BE2C (cell line): ENCODE measurements around the gene CDHR1.

Experiments
- DNase-seq: peaks from one replicate; pipeline ENCODE4 v3.0.0-alpha.2; 2020
- H3K27me3 ChIP-seq: fragments of 250-450 bp; sonication (Bioruptor Pico); 2 replicates; pipeline ENCODE4 v1.5.1; 2020; ENCODE audit warnings: mild to moderate bottlenecking
- H3K36me3 ChIP-seq: fragments of 250-450 bp; sonication (Bioruptor Pico); 2 replicates; pipeline ENCODE4 v1.5.1; 2020; ENCODE audit warnings: mild to moderate bottlenecking
- H3K4me1 ChIP-seq: fragments of 250-450 bp; sonication (Bioruptor Pico); 2 replicates; pipeline ENCODE4 v1.5.1; 2020
- H3K4me3 ChIP-seq: 2 replicates; pipeline ENCODE4 v1.5.1; 2011; ENCODE audit warnings: low read depth, low read length
- H3K9me3 ChIP-seq: fragments of 250-450 bp; sonication (Bioruptor Pico); 2 replicates; pipeline ENCODE4 v1.5.1; 2020
- TF ChIP-seq, protein P1 (sequence below): IDR thresholded peaks from 2 replicates; pipeline ENCODE4 v1.5.1; 2012; ENCODE audit warnings: mild to moderate bottlenecking, low read depth, low read length

CDHR1 gene

DNA sequence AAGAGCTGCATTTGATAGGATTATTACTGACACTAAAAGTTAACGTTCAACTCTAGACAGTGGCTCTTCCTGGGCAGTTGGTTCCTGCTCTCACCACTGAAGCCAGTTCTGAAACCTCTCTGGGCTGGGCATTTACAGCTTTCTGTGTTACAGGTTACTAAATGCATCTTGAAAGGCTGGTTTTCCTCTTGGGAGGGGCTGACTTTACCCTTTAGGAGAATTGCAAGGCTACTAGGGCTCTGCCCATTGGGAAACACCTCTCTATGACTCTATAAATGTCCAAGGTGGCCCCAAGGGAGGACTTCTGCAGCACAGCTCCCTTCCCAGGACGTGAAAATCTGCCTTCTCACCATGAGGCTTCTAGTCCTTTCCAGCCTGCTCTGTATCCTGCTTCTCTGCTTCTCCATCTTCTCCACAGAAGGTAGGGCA lies 20.8 kb upstream of the CDHR1 start, which contains the start of gene GPR15LG:
GPR15LG (plus strand) TSS at position 301 of the 429 bp plus-strand sequence; CDS start at position 352, 51 bp downstream.
- TF ChIP-seq, protein P1, sequence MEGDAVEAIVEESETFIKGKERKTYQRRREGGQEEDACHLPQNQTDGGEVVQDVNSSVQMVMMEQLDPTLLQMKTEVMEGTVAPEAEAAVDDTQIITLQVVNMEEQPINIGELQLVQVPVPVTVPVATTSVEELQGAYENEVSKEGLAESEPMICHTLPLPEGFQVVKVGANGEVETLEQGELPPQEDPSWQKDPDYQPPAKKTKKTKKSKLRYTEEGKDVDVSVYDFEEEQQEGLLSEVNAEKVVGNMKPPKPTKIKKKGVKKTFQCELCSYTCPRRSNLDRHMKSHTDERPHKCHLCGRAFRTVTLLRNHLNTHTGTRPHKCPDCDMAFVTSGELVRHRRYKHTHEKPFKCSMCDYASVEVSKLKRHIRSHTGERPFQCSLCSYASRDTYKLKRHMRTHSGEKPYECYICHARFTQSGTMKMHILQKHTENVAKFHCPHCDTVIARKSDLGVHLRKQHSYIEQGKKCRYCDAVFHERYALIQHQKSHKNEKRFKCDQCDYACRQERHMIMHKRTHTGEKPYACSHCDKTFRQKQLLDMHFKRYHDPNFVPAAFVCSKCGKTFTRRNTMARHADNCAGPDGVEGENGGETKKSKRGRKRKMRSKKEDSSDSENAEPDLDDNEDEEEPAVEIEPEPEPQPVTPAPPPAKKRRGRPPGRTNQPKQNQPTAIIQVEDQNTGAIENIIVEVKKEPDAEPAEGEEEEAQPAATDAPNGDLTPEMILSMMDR: no peak
- DNase-seq: no peak
- Histone ChIP-seq H3K27me3 (no peaks in the 10 kb centered on the region), H3K4me3 (no peak within 1 kb of the TSS), H3K36me3 (no peaks in the 10 kb centered on the region), H3K4me1 (no peaks in the 10 kb centered on the region), H3K9me3 (no peaks in the 10 kb centered on the region)

- Histone ChIP-seq H3K4me1 (no peaks in the 10 kb centered on the region), H3K36me3 (no peaks in the 10 kb centered on the region), H3K4me3 (no peak overlapping the region), H3K27me3 (no peaks in the 10 kb centered on the region), H3K9me3 (no peaks in the 10 kb centered on the region)
- no peak for DNase-seq
- TF ChIP-seq, protein P1: no peak
Observed at GRCh38 chr10:84175436-84175835, 18.9 kb upstream of the CDHR1 start.

DNA sequence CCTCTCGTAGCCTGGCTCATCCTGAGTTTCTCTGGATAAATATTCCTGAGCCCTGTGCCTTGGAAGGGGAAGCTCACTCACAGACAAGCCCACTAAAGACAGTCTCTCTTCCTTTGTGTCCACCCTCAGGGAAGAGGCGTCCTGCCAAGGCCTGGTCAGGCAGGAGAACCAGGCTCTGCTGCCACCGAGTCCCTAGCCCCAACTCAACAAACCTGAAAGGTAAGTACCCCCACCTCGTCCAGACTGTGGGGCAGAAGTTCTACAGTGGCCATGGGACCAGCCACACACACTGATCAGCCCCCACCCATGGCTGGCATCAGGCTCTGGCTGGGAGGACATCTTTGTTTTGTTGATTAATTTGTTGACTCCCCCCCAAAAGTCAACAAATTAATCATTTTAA lies 18.0 kb upstream of the CDHR1 start:
- H3K4me3 ChIP-seq: no peak overlapping the region
- no peaks in the 10 kb centered on the region for H3K27me3 ChIP-seq
- TF ChIP-seq, protein P1: no peak
- H3K36me3 ChIP-seq: no peaks in the 10 kb centered on the region
- H3K4me1 ChIP-seq: no peaks in the 10 kb centered on the region
- H3K9me3 ChIP-seq: no peaks in the 10 kb centered on the region
- no peak for DNase-seq

GRCh38 chr10:84176836-84177474 lies 17.4 kb upstream of the CDHR1 start:
- TF ChIP-seq, protein P1: no peak
- no peaks in the 10 kb centered on the region for H3K27me3 ChIP-seq
- DNase-seq: no peak

GRCh38 chr10:84177541-84178141 lies 16.7 kb upstream of the CDHR1 start:
- TF ChIP-seq, protein P1: no peak
- Histone ChIP-seq H3K9me3 (no peaks in the 10 kb centered on the region), H3K36me3 (no peaks in the 10 kb centered on the region), H3K4me3 (no peak overlapping the region), H3K27me3 (no peaks in the 10 kb centered on the region), H3K4me1 (no peaks in the 10 kb centered on the region)
- DNase-seq: no peak

More at GRCh38 chr10:84176836-84177474, 17.4 kb upstream of the CDHR1 start:
- Histone ChIP-seq H3K4me3 (no peak overlapping the region), H3K36me3 (no peaks in the 10 kb centered on the region), H3K4me1 (no peaks in the 10 kb centered on the region), H3K9me3 (no peaks in the 10 kb centered on the region)

DNA sequence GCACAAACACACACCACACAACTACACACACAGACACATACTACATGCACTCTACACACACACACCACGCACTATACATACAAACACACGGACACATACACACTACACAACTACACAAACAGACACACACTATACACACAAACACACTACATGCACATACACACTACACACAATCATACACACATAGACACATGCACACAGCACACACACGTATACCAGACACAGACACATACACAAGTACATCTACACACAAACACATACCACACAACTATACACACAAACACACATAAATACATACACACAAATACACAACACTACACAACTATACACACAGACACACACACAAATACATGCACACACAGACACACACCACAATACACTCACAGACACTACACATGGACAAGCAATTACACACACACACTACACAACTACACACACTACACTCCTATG lies 16.2 kb upstream of the CDHR1 start:
- H3K4me3 ChIP-seq: no peak overlapping the region
- no peaks in the 10 kb centered on the region for H3K36me3 ChIP-seq
- TF ChIP-seq, protein P1: no peak
- H3K4me1 ChIP-seq: no peaks in the 10 kb centered on the region
- no peak for DNase-seq
- no peaks in the 10 kb centered on the region for H3K9me3 ChIP-seq
- H3K27me3 ChIP-seq: no peaks in the 10 kb centered on the region
